Activated CD4-positive, alpha-beta T cell treated with anti-CD3 and anti-CD28 coated beads, Interleukin-2, Interleukin-6, amounts not matched to agents 100 ng/mL and 50 ng/mL, durations not matched to agents 16 hours and 8 hours (primary cell): ENCODE results near the gene ATP5F1E.

Experiments used
- DNase-seq: peaks from one replicate; pipeline ENCODE4 v3.0.0-alpha.2; 2020

The ATP5F1E gene

DNA sequence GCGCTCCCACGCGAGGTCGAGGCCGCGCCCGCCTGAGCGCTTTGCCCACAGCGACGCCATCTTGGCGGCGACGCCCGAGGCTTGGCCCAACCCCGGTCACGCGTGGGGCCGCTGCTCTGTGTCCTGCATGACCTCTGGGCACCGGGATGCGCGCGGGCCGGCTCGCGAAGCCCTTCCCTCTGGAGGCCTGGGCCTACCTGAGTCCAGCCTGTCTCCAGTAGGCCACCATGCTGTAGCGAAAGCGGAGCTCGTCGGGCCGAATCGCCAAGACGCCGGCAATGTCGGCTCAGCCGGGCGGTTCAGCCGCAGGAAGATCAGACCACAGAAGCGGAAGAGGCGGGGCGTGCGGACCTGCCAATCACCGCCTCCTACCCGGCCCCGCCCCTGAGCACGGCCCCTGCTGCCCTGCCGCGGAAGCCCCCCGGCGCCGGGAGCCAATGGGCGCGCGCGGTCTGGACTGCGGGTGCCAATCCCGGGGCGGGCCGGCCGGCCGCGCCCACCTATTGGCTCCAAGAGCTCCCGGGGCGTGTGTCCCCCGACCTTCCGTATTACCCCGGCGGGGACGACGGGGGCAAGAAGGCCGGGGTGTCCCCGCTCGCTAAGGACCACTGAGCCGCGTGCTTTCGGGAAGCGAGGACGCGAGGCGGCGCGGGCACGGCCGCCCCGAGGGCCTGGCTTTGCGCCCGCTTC lies at the start of gene ATP5F1E:
ATP5F1E (minus strand) TSS at position 313 of the 690 bp plus-strand sequence; CDS start at position 229, 84 bp downstream.
- DNase-seq = peak; percentile 98

DNA sequence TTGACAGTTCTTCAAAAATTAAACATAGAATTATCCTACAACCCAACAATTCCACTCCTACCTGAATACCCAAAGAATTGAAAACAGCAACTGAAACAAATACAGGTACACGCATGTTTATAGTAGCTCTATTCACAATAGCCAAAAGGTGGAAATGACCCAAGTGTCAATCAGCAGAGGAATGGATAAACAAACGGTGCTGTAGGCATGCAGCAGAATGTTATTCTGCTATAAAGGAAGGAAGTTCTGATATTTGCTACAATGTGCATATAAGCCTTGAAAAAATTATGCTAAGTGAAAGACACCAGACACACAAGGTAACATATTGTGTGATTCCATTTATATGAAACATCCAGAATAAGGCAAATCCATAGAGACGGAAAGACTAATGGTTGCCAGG lies 48.9 kb upstream of the ATP5F1E start:
- DNase-seq = no peak

DNA sequence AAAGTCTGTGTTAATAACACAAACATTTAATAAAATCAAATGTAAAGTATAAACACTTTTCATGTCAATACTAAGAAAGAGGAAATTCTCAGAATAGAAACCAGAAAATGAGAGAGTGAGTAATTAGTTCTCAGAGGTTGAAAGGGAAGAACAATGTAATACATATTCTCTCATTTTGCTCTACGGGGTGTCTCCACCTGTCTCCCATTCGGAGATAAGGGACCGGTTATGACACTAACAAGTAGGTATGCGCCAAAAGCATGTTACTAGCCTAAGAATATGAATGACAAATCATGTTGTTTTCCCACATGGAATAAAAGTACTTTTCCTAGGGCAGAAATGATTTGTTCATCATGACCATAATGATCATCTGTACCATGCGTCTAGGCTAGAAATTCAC lies 46.1 kb upstream of the ATP5F1E start:
- peak; percentile 36 for DNase-seq

DNA sequence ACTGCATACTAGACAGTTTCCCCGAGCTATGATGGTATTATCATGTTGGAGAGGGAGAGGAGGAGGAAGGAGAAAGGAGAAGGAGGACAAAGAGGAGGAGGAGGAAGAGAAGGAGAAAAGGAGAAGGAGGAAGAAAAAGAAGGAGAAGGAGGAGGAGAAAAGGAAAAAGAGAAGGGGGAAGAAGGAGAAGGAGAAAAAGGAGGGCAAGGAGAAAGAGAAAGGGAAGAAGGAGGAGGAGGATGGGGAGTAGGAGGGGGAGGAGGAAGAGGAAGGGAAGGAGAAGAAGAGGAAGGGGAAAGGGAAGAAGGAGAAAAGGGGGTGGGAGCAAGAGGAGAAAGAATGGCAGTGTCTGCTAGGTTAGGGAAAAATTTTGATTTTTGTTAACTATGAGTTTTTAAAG lies 45.6 kb upstream of the ATP5F1E start:
- no peak for DNase-seq

DNA sequence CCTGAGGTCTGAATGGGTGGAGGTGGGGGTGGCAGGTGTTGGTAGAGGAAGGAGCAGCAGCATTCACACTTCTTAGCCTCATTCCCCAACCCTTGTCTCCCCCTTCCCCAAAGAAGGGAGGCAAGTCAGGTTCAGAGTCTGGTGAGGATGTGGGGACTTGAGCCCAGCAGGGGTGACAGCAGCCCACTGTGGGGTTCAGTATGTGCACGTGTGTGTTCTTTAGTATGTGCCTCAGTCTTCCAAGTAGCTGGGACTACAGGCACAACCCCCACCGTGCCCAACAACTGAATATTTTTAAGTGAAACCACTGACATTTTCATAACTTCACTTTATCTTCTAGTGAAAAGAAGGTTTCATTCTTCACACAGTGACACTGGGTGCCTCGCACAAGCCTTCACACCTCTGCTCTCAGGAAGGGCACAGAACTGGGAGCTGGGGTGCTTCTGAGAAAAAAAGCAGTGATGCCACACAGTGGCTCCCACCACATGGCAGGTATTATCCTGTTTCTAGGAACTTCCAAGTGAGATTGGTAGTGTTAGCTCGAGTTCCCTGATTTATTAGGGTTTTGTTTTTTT lies 43.9 kb upstream of the ATP5F1E start:
- peak; percentile 50 for DNase-seq

DNA sequence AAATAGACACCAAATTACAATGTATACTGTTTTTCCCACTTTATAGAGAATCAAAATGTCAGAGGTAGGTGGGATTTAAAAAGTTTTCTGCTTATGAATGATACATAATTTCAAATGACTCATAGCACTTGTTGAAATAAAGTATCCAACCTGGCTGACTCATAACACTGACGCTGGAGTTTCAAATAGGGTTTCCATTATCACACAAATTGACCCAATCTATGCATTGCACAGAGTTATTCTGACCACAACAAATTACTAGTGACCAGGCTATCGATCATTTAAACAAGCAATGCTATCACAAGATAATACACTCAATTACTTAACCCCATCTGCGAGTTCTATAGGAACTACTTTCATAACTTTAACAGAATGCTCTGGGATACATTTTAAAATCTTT lies 42.3 kb upstream of the ATP5F1E start:
- peak; percentile 68 for DNase-seq

DNA sequence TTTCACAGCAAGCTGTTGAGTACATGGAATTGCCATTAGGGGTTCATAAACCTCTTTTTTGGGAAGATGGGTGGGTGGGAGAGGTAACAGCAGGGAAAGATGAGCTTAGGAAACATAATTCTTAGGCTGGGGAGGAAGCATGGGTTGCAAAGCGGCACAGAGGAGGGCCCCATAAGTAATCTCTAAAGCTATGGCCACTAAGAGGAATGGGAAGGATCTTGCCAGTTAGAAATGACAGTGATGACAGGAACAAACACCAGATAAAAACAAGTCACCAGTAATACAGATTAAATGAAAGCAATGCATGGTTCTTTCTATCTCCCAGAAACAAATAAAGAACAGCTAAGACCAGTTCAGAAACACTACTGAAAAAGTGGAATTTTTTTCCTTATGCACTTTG lies 41.4 kb upstream of the ATP5F1E start:
- no peak for DNase-seq

DNA sequence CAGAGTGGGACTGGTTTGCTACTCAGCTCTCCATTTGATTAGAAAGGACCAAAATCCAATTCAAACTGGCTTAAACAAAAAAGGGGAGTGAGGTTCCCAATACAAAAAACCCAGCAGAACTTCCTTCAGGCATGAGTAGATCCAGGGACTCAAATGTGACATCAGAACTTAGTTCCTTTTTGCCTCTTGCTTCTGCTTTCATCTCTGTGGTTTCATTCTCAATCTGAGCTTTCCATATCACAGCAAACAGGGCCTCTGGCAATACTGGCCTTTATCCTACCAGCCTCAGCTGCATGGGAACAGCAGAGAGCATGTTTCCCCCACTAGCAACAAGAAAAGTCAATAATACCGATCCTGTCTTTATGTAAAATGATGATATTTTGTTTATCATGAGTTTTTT lies 39.1 kb upstream of the ATP5F1E start:
- DNase-seq = peak; percentile 18

DNA sequence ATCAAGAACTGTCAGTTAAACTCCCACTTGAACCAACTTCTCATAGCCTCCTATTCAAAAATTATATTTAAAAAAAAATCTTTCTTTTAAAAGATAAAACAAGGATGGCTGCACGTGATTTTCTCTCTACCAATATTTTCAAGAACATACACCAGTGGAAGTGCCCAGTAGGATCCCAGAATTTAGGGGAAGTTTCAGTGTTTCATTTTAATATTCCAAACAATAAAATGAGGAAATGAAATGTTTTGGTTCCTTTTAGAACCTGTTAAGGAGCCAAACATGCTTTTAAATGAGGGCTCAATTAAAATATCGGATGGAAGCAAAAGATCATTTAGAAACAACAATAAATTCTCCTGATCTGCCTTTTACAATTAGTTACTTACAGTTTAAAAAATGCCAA lies 36.9 kb upstream of the ATP5F1E start:
- DNase-seq = no peak

DNA sequence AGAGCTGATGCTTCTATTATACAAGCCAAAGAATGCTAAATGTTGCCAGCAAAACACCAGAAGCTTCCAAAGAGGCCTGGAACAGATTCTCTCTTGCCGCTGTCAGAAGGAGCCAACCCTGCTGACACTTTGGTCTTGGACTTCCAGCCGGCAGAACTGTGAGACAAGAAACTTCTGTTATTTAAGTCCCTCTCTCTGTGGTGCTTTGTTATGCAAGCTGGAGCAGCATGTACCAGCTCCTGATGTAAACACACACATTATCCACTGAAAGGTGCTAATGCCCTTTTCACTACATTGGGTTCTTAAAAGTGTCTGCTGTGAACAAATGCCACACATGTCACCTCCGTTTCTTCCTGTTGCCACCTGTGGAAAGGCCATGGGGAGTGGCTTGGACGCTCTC lies 36.4 kb upstream of the ATP5F1E start:
- DNase-seq = no peak

DNA sequence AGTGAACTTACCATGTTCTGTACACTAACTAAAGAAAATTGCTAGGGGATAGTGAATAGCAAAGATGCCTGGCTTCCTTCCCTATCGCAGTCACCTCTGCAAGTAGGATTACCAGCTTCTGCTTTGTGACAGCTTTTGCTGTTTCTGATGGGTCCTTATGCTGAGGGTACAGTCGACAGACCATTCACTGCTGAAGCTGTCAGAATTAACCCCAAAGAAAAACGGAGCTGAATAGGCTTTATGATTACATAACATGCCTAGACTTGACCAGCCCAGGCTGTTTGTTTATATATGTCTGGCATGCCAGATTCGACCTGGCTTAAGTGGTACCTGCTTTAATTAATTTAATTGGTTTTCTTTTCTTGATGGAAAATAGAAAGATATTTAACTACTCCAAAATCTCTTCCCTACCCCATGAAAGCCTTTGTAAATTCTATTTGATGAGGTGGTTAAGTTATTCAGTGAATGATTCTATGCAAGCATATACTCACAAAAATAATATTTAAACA lies 32.1 kb upstream of the ATP5F1E start:
- DNase-seq = no peak

DNA sequence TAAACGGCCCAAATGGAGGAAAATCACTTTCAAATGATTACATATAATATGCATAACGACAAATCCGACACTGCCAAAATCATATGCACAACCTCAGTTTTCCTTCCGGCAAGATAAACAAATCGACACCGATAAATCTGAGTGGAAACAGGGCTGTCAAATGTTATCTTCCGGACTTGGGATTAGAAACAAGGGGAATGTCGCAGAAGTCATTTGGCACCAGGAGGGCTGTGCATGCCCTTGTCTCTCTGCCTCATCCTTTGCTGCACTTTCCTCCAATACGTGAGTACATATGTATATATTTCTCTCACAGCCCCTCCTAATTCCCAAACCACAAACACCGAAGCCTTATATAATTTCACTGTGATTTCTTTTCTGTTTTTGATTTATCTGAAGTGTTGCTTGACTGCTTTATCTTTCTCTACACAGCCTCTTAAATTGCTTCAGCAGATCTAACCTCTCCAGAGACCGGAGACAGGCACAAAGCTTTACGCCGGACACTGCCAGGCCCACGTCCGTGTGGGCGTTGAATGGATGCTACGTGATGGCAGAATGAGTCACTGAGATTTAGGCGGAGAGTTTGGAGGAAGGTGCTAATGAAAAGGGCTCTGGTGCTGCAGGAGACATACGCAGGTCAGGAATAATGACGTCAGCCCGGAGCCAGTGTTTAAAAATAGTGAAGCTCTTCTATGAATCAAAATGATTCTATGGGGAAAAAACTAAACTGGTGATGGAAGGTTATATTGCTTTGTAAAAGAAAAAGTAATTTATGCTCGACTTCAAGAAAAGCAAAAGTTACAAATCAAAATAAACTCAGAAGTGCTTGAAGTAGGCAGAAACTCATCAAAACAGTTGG lies 31.5 kb upstream of the ATP5F1E start:
- DNase-seq = no peak

DNA sequence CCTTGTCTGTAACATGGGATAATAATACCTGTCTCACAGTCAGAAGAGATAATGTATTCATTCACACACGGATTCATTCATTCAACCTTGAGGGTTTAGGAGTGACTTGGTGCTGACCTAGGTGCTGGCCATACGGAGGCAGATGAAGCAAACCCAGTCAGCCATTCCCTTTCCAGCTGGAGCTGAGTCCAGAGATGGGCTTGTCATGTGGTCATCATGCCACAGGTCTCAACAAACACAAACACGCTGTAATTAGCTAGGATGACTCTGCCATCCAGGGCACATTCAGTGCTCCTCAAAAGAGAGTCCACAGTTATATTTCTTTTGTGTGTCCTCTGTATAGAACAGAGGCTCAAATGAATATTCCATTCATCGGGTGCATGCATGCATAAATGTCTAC lies 29.9 kb upstream of the ATP5F1E start:
- no peak for DNase-seq

DNA sequence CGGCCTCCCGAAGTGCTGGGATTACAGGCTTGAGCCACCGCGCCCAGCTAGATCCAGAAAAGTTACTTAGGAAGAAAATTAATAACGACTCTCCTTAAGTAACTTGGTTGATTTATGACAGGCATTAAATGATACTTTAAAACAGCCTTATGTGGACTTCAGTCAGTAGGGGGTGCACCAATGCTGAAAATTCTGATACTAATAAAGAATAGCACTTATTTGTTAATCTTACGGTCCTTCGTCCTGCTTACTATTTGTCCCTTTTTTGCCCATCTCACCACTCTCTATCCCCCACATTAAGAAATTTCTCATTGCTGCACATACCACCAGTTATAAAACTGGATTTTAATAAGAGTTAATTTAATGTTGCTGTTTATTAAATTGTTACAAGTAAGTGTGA lies 23.2 kb upstream of the ATP5F1E start:
- no peak for DNase-seq

DNA sequence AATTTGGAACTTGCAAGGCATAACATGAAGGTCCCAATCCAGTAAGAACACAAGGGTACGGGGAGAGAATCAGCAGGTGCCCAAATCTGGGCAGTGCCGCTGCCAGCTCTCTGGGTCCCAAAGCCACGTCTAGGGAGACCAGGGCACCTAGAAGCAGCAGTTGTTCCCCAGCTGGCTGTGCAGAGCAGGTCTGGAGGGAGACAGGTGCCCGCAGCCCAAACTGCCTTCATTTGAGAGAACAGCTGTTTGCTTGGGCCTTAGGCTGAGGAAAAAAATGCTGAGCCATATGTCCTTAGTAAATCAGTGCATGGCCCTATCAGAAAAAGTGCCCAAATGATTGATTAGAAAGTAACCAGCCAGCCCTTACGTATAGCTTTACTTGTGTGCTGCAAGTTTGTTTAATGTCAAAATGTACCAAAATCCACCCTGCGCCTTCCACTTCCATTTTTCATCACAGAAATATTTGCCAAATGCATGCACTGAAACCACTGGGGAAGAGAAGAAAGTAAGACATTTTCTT lies 19.6 kb upstream of the ATP5F1E start:
- DNase-seq = no peak

DNA sequence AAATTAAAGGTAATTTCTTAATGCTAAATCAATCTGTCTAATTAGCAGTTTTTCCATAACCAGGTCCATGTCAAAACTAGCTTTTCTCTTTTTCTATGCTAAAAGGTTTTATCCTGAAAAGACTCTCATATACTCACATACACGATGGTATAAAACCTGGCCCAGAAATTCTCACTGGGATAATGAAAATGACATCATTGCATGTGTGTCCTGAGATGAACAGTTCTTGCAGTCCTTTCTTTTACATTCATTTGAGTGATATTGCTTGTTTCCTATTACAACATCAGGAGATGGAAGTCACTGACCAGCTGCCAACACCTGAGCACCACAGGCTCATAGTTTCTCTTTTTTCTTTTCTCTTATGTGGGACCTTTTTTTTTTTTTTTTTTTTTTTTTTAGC lies 18.3 kb upstream of the ATP5F1E start:
- DNase-seq = no peak

DNA sequence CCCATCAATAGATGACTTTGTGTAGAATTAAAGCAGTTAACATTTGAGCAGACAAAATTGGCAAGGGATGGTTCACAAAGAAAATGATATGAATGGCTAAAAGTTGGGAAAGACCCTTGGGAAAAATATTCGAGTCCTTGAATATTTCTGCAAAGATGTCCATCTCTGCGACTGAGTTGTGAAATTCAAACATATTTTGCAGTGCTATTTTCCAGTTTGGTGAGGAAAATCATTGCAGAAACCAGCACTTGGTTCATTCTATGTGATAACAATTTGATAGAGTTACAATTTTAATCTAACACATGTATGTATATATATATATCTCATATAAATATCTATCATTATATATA lies 16.5 kb upstream of the ATP5F1E start:
- DNase-seq = no peak

DNA sequence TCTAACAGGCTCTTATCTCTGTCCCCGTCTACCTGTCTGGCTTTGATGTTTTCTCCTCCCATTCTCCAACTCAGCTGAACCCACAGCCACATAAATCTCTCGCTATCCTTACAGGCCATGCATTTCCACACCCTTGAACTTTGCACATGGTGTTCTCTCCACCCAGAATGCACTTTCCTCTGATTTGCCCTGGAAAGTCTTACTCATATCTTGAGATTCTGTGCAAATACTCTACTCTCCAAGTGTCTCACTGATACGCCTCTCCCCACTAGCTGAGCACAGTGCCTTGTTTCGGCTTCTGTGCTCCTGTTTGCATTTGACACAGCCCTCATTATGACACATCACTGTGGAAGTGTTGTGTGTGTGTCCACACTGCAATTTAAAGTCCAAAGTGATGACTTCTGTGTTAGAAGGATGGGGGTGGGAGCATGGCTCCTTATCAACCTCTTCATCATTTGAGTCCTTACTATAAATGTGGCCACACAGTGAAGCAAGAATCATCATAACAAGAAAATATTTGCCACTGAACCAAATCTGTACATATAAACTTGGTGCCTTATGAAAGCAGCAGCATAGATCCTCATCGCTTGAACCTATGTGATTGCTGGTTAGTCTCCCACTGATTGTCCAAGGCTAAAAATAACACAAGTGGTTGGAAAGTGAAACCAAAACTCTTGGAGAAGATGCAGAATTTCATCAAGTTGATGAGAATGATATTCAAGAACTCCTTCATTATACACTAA lies 16.0 kb upstream of the ATP5F1E start:
- peak; percentile 74 for DNase-seq

DNA sequence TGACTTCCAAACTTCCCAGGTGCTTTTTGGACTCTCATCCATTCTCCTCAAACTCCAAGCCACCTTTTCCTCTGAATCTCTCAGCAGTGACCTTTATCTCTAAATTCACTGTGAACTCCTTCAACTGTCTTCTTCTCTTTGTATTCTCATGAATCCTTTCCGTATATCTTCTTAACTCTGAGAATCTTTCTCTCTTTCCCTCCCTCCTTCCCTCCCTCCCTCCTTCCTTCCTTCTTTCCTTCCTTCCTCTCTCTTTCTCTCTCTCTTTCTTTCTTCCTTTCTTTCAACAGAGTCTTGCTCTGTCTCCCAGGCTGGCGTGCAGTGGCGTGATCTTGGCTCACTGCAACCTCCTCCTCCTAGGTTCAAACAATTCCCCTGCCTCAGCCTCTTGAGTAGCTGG lies 14.7 kb upstream of the ATP5F1E start:
- no peak for DNase-seq

DNA sequence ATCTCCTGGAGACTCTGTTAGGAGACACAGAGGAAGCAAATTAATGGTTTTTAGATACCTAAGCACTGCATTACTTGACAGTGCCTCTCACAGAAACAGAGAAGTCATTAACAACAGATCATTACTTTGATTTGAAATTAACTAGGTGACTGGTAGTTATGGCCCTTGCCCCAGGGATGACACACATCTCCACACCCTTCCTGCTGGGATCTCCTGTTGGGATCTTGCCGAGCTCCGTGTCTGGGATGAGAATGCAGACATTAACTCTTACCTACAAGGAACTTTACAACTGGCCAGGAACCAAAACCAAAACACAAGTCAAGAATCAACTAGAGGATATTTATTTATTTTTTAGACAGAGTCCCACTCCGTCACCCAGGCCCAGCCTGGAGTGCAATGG lies 12.7 kb upstream of the ATP5F1E start:
- no peak for DNase-seq

DNA sequence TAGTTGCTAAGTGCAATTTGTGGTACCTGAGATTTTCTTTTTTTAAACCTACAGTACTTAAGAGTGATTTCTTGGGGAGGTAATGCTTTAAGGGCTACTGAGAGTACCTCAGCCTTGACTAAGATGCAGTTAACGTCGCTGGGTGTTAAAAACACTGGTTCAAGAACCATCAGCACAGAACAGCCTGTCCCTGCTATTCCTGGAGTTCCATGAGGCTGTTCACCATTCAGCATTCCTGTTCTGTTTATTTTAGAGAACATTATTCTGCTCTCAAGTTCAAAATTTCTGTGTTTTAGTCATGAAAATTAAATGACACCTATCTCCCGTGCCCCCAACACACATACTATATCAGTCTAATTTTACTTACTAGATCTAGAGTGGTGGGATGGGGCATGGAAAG lies 12.2 kb upstream of the ATP5F1E start:
- DNase-seq = no peak

DNA sequence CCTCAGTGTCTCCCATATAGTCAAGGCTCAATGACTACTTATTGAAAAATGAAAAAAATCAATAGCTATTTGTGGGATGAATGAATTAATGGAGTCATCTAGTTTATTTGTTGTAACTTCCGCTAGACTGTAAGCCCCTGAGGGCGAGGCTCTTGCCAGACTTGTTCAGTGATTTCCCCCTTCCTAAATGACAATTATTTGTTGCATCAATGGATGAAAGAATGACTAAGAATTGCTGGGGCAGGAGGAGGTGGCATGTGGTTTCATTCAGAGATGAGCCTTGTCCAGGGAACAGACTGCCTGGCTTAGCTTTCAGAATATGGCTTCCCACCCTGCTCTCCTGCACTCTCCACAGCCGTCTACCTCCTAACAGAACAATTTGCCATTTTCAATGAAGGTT lies 11.6 kb upstream of the ATP5F1E start:
- DNase-seq = peak; percentile 27
